Measurements from ENCODE around the gene GAS2L3. TPM values are rescaled to one million over a fixed set of nuclear protein-coding genes. Genes with fewer than 3 reads are reported as not detected.
A peak's percentile ranks its signal among the peaks of the same experiment; 100 is the strongest.

Gene GAS2L3
- total RNA-seq, 2 experiments from 2014 or later, result 13.5 to 21.5 TPM

DNA sequence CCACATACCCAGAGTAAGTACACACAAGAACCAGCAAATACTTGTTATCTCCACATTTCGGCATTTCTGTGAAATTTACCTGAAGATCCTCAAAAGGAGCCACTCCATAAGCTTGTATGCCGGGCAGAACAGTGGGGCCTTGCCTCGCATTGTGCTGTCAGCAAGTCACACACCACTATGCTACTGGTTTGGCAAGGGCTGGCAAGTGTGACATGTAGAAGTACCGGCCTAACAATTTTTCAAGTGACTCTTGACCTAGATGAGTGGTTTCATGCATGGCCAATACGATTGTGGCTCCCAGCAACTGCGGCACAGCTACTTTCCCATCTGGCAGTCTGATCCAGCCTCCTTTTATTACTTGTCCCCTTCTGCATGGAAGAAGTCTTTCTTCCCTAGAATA is 69.8 kb downstream of the GAS2L3 start:
- TF ChIP-seq CTCF (conservative IDR thresholded peaks at IDR 0.05; ENCODE audit: low read length) (no peak), EZH2phosphoT487 (IDR thresholded peaks at IDR 0.05; ENCODE audit: borderline replicate concordance, low read depth, low read length) (no peak)
- Histone ChIP-seq H4K20me1 (ENCODE audit: insufficient read depth, low read length) (no peaks in the 10 kb centered on the region), H3K4me3 (ENCODE audit: low read depth, low read length, poor library complexity, severe bottlenecking) (no peak overlapping the region), H3K9me3 (ENCODE audit: low read length) (no peaks in the 10 kb centered on the region), H3K9me2 (ENCODE audit: insufficient read depth, low read length) (no peaks in the 10 kb centered on the region), H3K79me2 (ENCODE audit: insufficient read depth, low read depth, low read length) (no peaks in the 10 kb centered on the region), H3K4me1 (ENCODE audit: insufficient read depth, low read length, poor library complexity, severe bottlenecking) (no peaks in the 10 kb centered on the region), H3K27ac (ENCODE audit: low read depth, low read length, poor library complexity, severe bottlenecking) (no peak overlapping the region), H3K36me3 (ENCODE audit: insufficient read depth, low read length) (no peaks in the 10 kb centered on the region), H2AFZ (ENCODE audit: low read length) (no peak overlapping the region), H3K4me2 (ENCODE audit: low read length) (no peak overlapping the region)
- intact Hi-C loops (cut with micrococcal nuclease; ENCODE audit: unreplicated experiment), result no loop called here
- no peak for DNase-seq (ENCODE audit: low spot score)
- CTCF ChIA-PET (ENCODE audit: unreplicated experiment), result no interaction called here
- POLR2A ChIA-PET, result no interaction called here
- BruUV-seq (replicated peaks), result no TSS peak

- ChIA-PET CTCF (ENCODE audit: unreplicated experiment) (no interaction called here), POLR2A (no interaction called here)
- Histone ChIP-seq H4K20me1 (ENCODE audit: insufficient read depth, low read length) (no peaks in the 10 kb centered on the region), H2AFZ (ENCODE audit: low read length) (no peak overlapping the region), H3K27ac (ENCODE audit: low read depth, low read length, poor library complexity, severe bottlenecking) (no peak overlapping the region), H3K4me3 (ENCODE audit: low read depth, low read length, poor library complexity, severe bottlenecking) (no peak overlapping the region), H3K9me3 (ENCODE audit: low read length) (no peaks in the 10 kb centered on the region), H3K36me3 (ENCODE audit: insufficient read depth, low read length) (no peaks in the 10 kb centered on the region), H3K79me2 (ENCODE audit: insufficient read depth, low read depth, low read length) (no peaks in the 10 kb centered on the region), H3K4me2 (ENCODE audit: low read length) (no peak overlapping the region), H3K4me1 (ENCODE audit: insufficient read depth, low read length, poor library complexity, severe bottlenecking) (no peaks in the 10 kb centered on the region), H3K9me2 (ENCODE audit: insufficient read depth, low read length) (no peaks in the 10 kb centered on the region)
- TF ChIP-seq CTCF (conservative IDR thresholded peaks at IDR 0.05; ENCODE audit: low read length), result no peak
- no peak for TF ChIP-seq EZH2phosphoT487 (IDR thresholded peaks at IDR 0.05; ENCODE audit: borderline replicate concordance, low read depth, low read length)
- no peak for DNase-seq (ENCODE audit: low spot score)
- intact Hi-C loops (cut with micrococcal nuclease; ENCODE audit: unreplicated experiment), result no loop called here
- BruUV-seq (replicated peaks), result no TSS peak
These were observed 73.4 kb downstream of the GAS2L3 start for GRCh38 chr12:100646896-100647295.

- ChIA-PET POLR2A (interaction anchor here (1.0 kb wide), 1 partner anchor 10 kb away, joined by 3 read pairs; no protein-coding TSS in a partner anchor), CTCF (ENCODE audit: unreplicated experiment) (no interaction called here)
- TF ChIP-seq EZH2phosphoT487 (IDR thresholded peaks at IDR 0.05; ENCODE audit: borderline replicate concordance, low read depth, low read length) (no peak), CTCF (conservative IDR thresholded peaks at IDR 0.05; ENCODE audit: low read length) (peak; percentile 54)
- Histone ChIP-seq H3K27ac (ENCODE audit: low read depth, low read length, poor library complexity, severe bottlenecking) (no peak overlapping the region), H4K20me1 (ENCODE audit: insufficient read depth, low read length) (no peaks in the 10 kb centered on the region), H3K9me2 (ENCODE audit: insufficient read depth, low read length) (no peaks in the 10 kb centered on the region), H2AFZ (ENCODE audit: low read length) (no peak overlapping the region), H3K9me3 (ENCODE audit: low read length) (no peaks in the 10 kb centered on the region), H3K4me2 (ENCODE audit: low read length) (no peak overlapping the region), H3K4me1 (ENCODE audit: insufficient read depth, low read length, poor library complexity, severe bottlenecking) (no peaks in the 10 kb centered on the region), H3K36me3 (ENCODE audit: insufficient read depth, low read length) (no peaks in the 10 kb centered on the region), H3K79me2 (ENCODE audit: insufficient read depth, low read depth, low read length) (no peaks in the 10 kb centered on the region), H3K4me3 (ENCODE audit: low read depth, low read length, poor library complexity, severe bottlenecking) (no peak overlapping the region)
- intact Hi-C loops (cut with micrococcal nuclease; ENCODE audit: unreplicated experiment), result no loop called here
- no TSS peak for BruUV-seq (replicated peaks)
- no peak for DNase-seq (ENCODE audit: low spot score)
These were observed 77.6 kb downstream of the GAS2L3 start for GRCh38 chr12:100651108-100651507.

All from OCI-LY7 (cell line).